Measurements from ENCODE around the gene LPP. TPM values are rescaled to one million over a fixed set of nuclear protein-coding genes. Genes with fewer than 3 reads are reported as not detected.
A peak's percentile ranks its signal among the peaks of the same experiment; 100 is the strongest.

Gene LPP
- total and polyA plus RNA-seq, 8 donors: 23.1 to 220 (median 26.7) TPM

GRCh38 chr3:188931531-188931930 is 777.6 kb downstream of the LPP start:
- no peak for TF ChIP-seq CTCF (IDR thresholded peaks at IDR 0.05)
- DNase-seq (no peak), ATAC-seq (no peak)
- no peaks in the 10 kb centered on the region for H3K9me3 ChIP-seq
- no peak overlapping the region for H3K4me3 ChIP-seq
- no peaks in the 10 kb centered on the region for H3K27me3 ChIP-seq
- no peaks in the 10 kb centered on the region for H3K36me3 ChIP-seq
- no peak overlapping the region for H3K27ac ChIP-seq
- H3K4me1 ChIP-seq: peaks cover 0 to 12% of the 10 kb centered on the region in 2 donors
- intact Hi-C loops (cut with DNase I): no loop called here

DNA sequence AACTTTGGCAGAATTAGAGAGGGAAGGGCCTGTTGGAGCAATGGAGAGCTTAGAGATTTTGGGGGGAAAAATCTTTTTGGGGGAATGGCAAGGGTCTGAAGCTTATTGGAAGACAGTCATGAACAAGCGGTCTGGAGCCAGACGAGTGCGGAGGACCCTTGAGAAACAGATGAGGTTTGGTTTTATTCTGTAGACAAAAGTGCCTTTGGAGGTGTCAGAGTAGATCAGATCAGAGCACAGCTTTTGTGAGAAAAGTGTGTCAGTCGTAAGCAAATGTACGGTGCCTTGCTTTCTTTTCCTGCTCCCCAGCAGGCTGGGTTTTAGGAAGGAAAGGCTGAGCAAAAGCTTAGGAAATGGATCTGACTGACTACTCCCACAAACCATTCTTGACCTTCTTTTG is 781.0 kb downstream of the LPP start:
- Histone ChIP-seq H3K27me3 (no peaks in the 10 kb centered on the region), H3K27ac (no peak overlapping the region), H3K36me3 (no peaks in the 10 kb centered on the region), H3K4me3 (no peak overlapping the region), H3K4me1 (peaks cover 1 to 18% of the 10 kb centered on the region in 2 donors), H3K9me3 (no peaks in the 10 kb centered on the region)
- ATAC-seq (no peak), DNase-seq (no peak)
- TF ChIP-seq CTCF (IDR thresholded peaks at IDR 0.05): no peak
- intact Hi-C loops (cut with DNase I): no loop called here

GRCh38 chr3:188936597-188937107 is 782.7 kb downstream of the LPP start:
- DNase-seq: no peak
- Histone ChIP-seq H3K27me3 (no peaks in the 10 kb centered on the region), H3K27ac (no peak overlapping the region), H3K36me3 (no peaks in the 10 kb centered on the region), H3K4me3 (no peak overlapping the region), H3K9me3 (no peaks in the 10 kb centered on the region), H3K4me1 (peaks cover 12 to 35% of the 10 kb centered on the region in 2 donors)
- intact Hi-C loops (cut with DNase I): no loop called here
- TF ChIP-seq CTCF (IDR thresholded peaks at IDR 0.05): no peak
- peak; percentile 76 for ATAC-seq

GRCh38 chr3:188937389-188937788 is 783.4 kb downstream of the LPP start:
- intact Hi-C loops (cut with DNase I): no loop called here
- DNase-seq: no peak
- Histone ChIP-seq H3K27ac (no peak overlapping the region), H3K36me3 (no peaks in the 10 kb centered on the region), H3K9me3 (no peaks in the 10 kb centered on the region), H3K4me3 (no peak overlapping the region), H3K27me3 (no peaks in the 10 kb centered on the region), H3K4me1 (peaks cover 12 to 37% of the 10 kb centered on the region in 2 donors)
- TF ChIP-seq CTCF (IDR thresholded peaks at IDR 0.05): no peak
- ATAC-seq: no peak

DNA sequence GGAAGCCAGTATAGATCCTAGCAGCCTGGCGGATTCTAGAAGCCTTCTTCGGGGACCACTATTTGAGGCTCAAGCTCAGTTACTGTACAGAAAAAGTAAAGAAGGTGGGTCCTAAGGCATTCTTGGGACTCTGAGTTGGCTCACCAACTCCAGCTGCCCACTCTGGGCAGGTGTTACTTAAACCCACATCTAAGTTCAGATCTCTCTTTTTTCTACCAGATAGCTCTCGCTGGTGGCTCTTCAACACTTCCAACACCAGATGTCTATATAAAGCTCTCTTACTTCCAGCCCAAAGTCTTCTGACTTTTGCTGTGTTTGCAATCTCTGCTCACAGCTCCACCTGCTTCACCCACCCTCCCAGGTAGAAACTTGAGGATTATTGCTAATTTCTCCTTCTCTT is 785.0 kb downstream of the LPP start:
- intact Hi-C loops (cut with DNase I): no loop called here
- Histone ChIP-seq H3K27me3 (no peaks in the 10 kb centered on the region), H3K4me1 (peaks cover 15 to 45% of the 10 kb centered on the region in 2 donors), H3K36me3 (no peaks in the 10 kb centered on the region), H3K9me3 (no peaks in the 10 kb centered on the region), H3K4me3 (no peak overlapping the region), H3K27ac (no peak overlapping the region)
- no peak for TF ChIP-seq CTCF (IDR thresholded peaks at IDR 0.05)
- ATAC-seq (no peak), DNase-seq (no peak)

All from left lung (tissue), 10 donors.